HG03045 (cell line): ENCODE data around the gene DLX5.
"Not testable (repeated sequence)": the region's sequence is repeated elsewhere in the genome, so short reads cannot be mapped to it uniquely, and the experiment has no call there.

Experiments used
- ATAC-seq: cut with Tn5 transposase; IDR thresholded peaks from one replicate; pipeline ENCODE4 v1.9.1; 2021; ENCODE audit warnings: mild to moderate bottlenecking, moderate library complexity; ENCODE audit not compliant: unreplicated experiment

DLX5 gene

DNA sequence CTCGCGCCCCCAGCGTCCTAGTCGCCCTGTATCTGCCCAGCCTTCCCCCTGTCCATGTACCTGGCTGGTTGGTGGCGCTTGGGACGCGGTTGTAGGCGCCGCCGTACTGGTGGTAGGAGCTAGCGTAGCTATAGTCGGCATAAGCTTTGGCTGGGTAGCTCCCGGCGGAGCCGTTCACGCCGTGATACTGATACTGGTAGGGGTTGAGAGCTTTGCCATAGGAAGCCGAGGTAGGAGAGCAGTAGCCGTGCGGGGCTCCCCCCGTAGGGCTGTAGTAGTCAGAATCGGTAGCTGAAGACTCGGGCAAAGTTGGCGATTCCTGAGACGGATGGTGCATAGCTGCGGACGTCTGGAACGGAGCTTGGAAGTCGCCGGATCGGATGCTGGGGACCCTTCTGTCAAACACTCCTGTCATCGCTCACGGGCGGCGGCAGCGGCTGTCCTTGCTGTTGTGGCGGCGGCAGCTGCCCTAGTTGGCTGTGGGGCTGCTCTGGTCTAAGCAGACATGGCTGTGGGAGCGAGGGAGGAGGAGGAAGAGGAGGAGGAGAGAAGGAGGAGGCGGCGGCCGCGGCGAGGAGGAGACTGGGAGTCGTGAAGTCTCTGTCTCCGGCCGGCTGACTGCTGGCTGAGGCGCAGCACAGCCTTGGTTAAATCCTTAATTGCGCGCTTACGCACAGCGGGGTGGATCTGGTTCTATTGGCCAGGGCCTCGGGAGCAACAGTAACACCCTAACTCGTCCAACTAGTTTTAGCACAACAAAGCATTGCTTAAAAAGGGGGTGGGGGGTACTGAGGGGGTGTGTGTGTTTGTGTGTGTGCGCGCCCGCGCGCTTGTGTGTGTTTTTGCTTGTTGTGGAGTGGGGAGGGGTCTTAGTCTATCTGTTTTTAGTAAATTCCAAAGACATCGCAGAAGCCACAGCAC, at the start of gene DLX5:
Gene DLX5, minus strand, starts transcription at position 623 of the 921 bp plus-strand sequence. Its CDS starts 208 bp downstream, at position 415.
- no peak for ATAC-seq

DNA sequence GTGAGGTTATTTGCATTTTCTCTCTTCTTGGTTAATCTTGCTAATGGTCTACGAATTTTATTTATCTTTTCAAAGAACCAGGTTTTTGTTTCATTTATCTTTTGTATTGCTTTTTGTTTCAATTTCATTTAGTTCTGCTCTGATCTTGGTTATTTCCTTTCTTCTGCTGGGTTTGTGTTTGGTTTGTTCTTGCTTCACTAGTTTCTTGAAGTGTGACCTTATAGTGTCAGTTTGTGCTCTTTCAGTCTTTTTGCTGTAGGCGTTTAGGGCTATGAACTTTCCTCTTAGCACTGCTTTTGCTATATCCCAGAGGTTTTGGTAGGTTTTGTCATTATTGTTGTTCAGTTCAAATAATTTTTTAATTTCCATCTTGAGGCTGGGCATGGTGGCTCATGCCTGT, 47.4 kb upstream of the DLX5 start:
- ATAC-seq = not testable (repeated sequence)

- peak; percentile 67 for ATAC-seq
Measured at GRCh38 chr7:97064972-97065587, 40.4 kb upstream of the DLX5 start.

- ATAC-seq = no peak
Measured at GRCh38 chr7:97064020-97064419, 39.4 kb upstream of the DLX5 start.

DNA sequence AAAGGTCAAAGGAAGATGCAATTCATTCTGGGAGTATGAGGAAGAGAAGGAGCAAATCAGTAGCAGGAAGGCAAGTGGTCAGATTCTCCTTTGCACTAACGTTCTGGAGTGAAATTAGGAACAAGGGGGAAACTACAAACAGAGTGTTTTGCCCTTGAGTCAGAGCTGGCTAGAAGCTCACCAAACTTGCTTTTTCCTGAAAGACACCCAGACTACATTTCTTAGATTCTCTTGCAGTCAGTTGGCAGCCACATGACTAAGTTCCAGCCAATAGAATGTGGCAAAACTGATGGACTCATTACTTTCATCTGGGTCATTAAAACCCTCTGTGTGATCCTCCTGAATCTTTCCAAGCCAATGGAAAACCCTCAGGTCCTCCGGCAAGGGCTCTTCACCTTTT, 18.6 kb upstream of the DLX5 start:
- ATAC-seq = no peak

DNA sequence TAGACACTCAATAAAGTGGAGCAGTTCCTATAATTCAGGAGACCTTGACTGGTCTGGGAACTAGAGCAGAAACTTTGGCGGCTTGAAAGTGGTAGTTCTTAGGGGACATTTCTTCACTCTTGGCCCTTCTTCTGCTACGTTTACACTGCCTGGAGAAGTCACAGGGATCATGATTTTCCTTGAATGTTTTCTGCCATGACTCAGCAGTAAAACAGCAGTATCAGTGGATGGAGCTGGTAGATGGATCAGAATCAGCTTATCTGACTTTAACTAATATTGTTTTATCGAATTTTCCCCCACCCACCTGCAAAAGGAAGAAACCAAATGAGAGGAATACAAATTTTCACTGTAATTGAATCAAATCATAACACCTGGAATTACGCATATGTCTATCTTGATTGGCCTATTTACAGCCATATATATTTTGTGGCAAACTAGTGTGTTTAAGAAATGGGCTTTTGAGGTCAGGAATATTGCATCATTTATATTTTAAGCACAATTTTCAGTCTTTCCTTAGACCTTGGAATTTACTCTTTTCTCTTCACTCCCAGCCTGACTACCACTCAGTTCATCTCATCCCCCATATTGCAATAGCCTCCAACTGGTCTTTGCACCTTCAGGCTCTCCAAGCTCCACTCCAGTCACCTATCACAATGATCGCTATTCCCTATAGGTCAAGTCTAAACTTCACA, 14.9 kb upstream of the DLX5 start:
- no peak for ATAC-seq

DNA sequence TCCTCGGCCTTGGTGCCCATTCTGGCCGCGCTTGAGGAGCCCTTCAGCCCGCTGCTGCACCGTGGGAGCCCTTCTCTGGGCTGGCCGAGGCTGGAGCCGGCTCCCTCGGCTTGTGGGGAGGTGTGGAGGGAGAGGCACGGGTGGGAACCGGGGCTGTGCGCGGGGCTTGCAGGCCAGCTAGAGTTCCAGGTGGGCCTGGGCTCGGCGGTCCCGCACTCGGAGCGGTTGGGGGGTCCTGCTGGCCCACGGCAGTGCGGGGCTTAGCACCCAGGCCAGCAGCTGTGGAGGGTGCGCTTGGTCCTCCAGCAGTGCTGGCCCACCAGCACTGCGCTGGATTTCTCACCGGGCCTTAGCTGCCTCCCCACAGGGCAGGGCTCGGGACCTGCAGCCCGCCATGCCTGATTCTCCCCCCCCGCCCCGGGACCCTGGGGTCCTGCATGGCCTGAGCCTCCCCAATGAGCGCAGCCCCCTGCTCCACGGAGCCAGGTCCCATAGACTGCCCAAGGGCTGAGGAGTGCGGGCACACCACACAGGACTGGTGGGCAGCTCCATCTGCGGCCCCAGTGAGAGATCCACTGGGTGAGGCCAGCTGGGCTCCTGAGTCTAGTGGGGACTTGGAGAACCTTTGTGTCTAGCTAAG, 9.7 kb upstream of the DLX5 start:
- ATAC-seq = not testable (repeated sequence)

GRCh38 chr7:97027427-97028234, 3.0 kb upstream of the DLX5 start:
- ATAC-seq = peak; percentile 89

GRCh38 chr7:97026715-97027426, 2.2 kb upstream of the DLX5 start:
- ATAC-seq = no peak

DNA sequence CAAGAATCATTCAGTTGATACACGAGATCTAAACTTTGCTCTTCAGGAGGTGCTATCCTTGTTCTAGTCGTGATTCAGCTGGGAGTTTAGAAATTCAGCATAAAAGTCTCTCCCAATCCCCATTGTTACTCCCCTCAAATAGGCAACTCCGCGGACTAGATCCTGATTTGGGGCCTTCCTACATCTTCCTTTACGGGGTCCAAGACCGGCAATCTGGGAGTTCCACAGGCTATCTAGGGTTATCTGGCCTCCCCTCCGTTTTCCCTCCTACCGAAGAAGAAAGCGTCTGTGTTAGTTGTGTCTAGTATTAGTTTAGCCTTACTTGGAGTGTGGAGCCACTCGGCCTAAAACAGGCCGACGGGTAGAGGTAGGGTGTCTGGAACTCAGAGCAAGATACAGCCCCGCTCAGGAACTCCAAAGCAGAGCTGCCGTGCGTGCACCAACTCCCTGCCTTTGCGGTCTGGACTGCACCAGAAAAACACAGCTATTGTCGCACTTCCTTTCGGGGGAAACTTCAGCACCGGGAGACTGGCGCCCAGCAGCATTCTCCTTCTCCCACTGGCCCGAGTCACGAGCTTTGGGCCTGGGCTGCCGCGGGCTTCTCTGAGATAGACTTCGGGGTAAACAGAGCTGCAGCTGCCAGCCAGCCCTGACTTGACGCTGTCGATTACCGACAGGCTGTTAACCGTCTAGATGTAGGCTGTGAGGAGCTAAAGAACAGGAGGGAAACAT, 1.5 kb upstream of the DLX5 start:
- no peak for ATAC-seq

DNA sequence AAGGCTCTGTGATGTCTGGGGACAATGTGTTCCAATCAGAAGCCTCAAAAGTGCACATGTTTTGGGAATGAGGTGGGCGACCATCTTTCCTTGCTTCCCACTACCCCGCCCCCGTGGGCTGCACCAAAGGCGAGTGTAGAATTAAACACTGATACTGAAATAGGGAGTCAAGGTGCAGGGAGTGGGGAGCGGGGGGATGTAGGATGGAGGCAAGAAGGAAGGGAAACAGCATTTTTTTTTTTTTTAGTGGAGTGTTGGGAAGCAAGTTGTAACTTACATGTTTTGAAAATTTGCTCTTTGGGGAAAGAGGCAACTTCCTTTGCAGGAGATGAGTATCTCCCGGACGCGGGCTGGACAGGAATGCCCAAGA, 484 bp upstream of the DLX5 start:
- no peak for ATAC-seq

- no peak for ATAC-seq
Measured at GRCh38 chr7:97022491-97023306, 1.9 kb downstream of the DLX5 start.

- no peak for ATAC-seq
Measured at GRCh38 chr7:97021747-97022490, 2.7 kb downstream of the DLX5 start.

GRCh38 chr7:97020996-97021746, 3.5 kb downstream of the DLX5 start:
- no peak for ATAC-seq

- no peak for ATAC-seq
Measured at GRCh38 chr7:97020601-97020995, 4.0 kb downstream of the DLX5 start.

DNA sequence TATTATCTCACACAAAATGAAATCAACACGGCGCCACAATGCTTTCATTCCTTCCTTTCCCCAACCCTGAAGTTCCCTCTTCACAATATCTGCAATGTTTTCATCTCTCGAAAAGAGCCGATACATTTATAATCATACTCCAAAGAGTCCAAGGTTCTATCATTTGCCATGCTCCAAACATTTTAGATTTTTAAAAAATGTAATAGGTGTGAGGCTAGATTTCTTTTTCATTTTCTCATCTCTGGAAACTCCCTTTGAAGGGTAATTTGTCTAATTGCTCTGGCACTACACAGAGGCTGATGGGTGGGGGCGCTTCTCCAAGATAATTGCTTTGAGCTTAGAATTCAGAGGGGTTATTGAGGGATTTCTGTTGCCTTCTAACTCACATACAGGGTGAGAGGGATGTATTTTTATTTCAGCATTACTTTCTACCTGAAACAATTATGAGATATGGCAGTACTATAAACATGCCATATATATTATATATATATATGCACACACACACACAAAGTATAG, 4.9 kb downstream of the DLX5 start:
- ATAC-seq = no peak
